GM10266 (cell line): Measurements from ENCODE around the gene POLL.
A peak's percentile ranks its signal among the peaks of the same experiment; 100 is the strongest.
"Not testable (repeated sequence)": the region's sequence is repeated elsewhere in the genome, so short reads cannot be mapped to it uniquely, and the experiment has no call there.

Experiments
- DNase-seq: peaks from one replicate; pipeline ENCODE4 v3.0.0; 2012; ENCODE audit errors: extremely low spot score
- TF ChIP-seq, protein P1 (sequence below): IDR thresholded peaks from 2 replicates; pipeline ENCODE4 v1.5.1; 2012; ENCODE audit warnings: mild to moderate bottlenecking, low read depth; ENCODE audit not compliant: control insufficient read depth, insufficient read depth; ENCODE audit errors: missing control alignments

Gene POLL

DNA sequence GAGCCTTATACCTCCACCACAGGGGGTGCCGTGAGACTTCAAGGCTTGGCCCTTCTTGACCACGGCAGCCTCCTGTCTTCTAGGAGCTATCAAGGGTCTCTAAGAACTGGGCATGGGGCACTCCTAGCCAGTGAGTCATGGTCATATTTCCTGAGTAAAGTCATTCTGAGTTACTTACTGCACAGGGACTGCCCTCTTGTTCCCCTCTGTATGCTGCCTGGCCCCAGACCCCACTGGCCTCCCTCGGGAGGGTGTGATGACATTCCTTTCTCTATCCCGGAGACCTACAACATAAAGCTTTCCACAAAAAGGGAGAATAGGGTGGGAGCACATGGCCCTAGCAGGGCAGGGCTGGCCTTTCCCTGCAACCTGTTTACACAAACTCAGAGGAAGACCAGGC, 21.4 kb upstream of the POLL start:
- TF ChIP-seq, protein P1, sequence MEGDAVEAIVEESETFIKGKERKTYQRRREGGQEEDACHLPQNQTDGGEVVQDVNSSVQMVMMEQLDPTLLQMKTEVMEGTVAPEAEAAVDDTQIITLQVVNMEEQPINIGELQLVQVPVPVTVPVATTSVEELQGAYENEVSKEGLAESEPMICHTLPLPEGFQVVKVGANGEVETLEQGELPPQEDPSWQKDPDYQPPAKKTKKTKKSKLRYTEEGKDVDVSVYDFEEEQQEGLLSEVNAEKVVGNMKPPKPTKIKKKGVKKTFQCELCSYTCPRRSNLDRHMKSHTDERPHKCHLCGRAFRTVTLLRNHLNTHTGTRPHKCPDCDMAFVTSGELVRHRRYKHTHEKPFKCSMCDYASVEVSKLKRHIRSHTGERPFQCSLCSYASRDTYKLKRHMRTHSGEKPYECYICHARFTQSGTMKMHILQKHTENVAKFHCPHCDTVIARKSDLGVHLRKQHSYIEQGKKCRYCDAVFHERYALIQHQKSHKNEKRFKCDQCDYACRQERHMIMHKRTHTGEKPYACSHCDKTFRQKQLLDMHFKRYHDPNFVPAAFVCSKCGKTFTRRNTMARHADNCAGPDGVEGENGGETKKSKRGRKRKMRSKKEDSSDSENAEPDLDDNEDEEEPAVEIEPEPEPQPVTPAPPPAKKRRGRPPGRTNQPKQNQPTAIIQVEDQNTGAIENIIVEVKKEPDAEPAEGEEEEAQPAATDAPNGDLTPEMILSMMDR, result no peak
- no peak for DNase-seq

DNA sequence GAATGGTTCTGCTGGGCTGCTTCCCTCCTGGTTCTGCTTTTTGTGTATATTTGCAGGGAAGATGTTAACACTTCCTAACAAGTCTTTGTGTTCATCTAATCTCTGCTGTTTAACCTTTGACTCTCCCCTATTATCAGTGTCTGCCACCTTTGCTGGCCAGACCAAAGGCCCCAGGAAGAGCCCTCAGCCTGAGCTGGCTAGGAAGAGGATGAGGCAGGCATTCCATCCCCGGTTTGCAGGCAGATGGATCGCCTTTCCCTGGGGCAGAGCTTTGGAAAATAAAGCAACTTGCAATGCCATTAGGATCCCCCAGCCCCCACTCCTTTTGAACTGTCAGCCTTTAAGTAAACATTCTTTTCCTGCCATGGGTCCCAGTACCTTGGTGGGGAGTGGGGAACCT, 19.1 kb upstream of the POLL start:
- TF ChIP-seq, protein P1, result no peak
- DNase-seq, result no peak

DNA sequence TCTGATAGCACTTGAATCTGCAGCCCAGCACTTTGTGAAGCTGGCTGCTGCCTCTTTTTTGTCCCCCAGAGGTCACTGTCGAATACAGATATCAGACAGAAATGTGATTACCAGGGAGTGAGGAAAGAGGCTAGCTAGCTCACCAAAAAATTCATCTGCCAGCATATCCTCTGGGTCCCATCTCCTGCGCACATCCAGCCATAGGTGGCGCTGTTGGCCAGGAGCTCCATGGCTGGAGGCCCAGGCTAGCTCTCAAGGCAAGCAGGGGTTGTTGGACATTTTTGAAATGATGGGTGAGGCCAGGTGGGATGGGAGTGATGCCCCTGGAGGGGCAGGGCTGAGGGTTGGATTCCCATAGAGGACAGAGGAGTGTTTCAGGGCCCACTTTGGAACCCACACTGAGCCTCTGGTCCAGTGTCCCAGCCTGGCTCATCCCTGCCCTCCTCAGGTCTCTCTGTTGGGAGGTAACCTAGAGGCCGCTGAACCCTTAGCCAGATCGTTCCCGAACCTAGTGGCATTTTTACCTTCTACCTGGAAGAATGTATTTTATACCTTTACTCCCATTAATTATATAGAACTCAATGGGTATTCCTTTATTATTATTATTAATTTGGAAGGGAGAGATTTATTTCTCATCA, 14.8 kb upstream of the POLL start:
- TF ChIP-seq, protein P1, result peak; percentile 93
- peak; percentile 82 for DNase-seq

DNA sequence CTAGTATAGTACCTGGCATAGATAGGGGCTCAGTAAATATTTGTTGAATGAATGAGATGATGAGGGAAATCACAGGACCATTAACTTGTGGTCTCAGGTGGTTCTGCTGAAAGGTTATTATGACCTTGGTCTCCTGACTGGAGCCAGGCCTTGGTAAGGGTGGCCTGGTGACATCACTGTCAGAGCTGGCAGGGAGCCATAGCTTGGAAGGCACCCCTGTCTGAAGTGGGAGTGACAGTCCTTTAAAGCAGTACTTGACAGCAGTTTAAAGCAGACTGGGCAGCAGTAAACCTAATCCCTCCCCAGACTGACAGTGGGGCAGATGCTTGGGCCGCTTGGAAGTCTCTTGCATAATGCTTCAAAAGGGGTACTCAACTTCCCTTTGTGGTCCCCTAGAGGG, 13.5 kb upstream of the POLL start:
- TF ChIP-seq, protein P1, result no peak
- DNase-seq, result no peak

DNA sequence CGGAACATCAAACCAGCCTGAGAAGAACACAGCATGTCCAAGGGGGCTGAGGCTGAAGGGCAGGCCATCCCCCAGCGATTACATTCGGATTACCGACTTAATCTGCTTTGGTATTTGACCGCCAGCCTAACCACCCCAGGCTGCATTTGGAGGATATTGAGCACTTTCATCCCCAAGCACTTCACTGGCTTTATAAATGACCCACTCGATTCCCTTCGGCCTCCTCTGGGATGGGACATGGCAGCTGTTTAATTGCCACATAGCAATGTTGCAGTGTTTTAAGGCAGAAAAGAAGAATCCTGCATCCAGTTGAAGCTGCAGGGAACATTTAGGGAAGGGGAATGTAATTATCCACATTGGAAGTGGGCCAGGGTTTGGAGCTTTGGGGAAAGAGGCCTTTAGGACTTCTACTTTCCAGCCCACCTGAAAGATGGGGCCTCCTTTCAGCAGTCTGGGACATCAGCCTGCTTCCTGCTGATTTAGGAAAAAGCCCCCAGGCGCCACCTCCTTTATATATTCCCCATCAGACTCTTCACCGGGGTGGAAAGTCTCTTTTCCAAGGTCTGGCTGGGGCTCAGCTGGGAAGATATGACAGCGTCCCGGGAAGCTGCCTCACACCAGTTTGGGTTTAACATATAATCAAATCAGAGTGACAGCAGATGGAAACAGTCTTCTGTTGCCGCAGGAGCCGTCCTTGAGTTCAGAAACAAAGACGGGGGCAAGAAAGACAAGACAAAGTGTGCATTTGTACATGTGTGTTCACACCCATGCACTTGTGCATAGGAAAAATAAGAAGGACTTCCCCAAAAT, 9.2 kb upstream of the POLL start:
- DNase-seq, result no peak
- TF ChIP-seq, protein P1, result no peak

DNA sequence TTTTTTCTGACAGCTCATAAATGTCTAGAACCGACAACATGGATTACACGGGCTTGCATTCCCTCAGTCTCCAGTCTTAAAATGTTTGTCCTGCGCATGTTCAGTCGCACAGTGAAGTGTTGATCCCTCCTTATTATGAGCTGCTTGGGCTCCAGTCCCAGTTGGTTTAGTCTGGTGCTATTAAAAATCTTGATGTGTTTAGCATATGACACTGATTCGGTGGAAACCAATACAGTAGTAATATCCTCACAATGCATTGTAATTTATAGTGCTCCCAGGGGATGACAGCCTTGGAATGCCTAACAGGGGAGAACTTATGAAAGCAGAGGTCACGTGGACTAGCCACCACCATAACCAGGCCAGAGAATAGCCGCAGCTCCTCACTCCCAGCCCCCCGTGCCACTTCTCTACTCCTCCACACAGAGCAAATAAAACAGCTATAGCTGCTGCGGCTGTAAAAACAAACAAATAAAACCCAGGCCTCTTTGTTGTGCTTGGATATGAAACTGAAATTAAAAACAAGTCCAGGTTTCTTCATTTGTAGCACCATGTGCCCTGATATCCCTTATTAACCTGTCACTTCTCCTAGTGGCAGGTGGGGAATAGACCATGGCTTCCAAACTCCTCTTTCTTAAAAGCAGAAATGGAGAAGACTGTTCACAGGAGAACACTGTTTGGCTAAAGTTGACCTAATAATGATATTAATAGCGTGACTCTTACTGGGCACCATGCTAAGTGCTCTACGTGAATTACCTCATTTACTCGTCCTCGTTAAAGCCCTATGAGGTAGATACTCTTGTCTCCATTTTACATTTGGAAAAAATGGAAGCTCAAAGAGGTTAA, 7.8 kb upstream of the POLL start:
- no peak for DNase-seq
- TF ChIP-seq, protein P1, result no peak

DNA sequence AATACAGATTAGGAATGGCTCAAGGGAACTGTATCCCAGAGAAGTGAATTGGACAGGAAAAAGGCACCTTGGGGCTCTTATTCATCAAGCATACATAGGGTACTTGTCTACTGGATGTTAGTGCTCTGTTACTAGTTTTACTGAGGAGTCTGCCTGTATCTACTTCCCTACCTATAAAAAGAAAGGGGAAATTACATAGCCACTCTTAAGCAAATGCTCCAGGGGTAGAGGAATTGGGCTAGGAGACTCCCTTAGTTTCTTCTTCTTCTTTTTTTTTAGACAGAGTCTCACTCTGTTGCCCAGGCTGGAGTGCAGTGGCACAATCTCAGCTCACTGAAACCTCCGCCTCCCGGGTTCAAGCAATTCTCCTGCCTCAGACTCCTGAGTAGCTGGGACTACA, 5.3 kb upstream of the POLL start:
- DNase-seq, result not testable (repeated sequence)
